ENCODE measurements around the gene SMCHD1. TPM values are rescaled to one million over a fixed set of nuclear protein-coding genes. Genes with fewer than 3 reads are reported as not detected.

The SMCHD1 gene
- total and polyA plus RNA-seq, 2 experiments from 2014 or later = 7.7 to 39.0 TPM

- no peaks in the 10 kb centered on the region for H3F3A ChIP-seq (replicated peaks; ENCODE audit: low read depth)
- Mint-ChIP-seq H3K27ac (no peak overlapping the region), H3K4me1 (no peaks in the 10 kb centered on the region), H3K27me3 (ENCODE audit: insufficient read depth, low read depth, poor library complexity) (no peaks in the 10 kb centered on the region), H3K9me3 (no peaks in the 10 kb centered on the region), H3K4me3 (no peak overlapping the region), H3K36me3 (ENCODE audit: low read depth) (peaks cover 38% of the 10 kb centered on the region)
- H3K4me2 ChIP-seq = no peak overlapping the region
- no peaks in the 10 kb centered on the region for H3K9me2 ChIP-seq (ENCODE audit: insufficient read depth)
- H2AFZ ChIP-seq = no peak overlapping the region
- no peak overlapping the region for H3K4me3 ChIP-seq
- no peaks in the 10 kb centered on the region for H3K4me1 ChIP-seq (ENCODE audit: insufficient read depth)
- TF ChIP-seq, protein P1, sequence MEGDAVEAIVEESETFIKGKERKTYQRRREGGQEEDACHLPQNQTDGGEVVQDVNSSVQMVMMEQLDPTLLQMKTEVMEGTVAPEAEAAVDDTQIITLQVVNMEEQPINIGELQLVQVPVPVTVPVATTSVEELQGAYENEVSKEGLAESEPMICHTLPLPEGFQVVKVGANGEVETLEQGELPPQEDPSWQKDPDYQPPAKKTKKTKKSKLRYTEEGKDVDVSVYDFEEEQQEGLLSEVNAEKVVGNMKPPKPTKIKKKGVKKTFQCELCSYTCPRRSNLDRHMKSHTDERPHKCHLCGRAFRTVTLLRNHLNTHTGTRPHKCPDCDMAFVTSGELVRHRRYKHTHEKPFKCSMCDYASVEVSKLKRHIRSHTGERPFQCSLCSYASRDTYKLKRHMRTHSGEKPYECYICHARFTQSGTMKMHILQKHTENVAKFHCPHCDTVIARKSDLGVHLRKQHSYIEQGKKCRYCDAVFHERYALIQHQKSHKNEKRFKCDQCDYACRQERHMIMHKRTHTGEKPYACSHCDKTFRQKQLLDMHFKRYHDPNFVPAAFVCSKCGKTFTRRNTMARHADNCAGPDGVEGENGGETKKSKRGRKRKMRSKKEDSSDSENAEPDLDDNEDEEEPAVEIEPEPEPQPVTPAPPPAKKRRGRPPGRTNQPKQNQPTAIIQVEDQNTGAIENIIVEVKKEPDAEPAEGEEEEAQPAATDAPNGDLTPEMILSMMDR (conservative IDR thresholded peaks at IDR 0.05; ENCODE audit: low read depth in 2 of 2) = no peak
- TF ChIP-seq NANOG (IDR thresholded peaks at IDR 0.05; ENCODE audit: borderline replicate concordance) = no peak
- TF ChIP-seq CREB1 (CRISPR knock-in tag; IDR thresholded peaks at IDR 0.05; ENCODE audit: low read depth) = no peak
- no peak for TF ChIP-seq ETS1 (IDR thresholded peaks at IDR 0.05)
- no peak for TF ChIP-seq EZH2 (IDR thresholded peaks at IDR 0.05; ENCODE audit: low read depth, unreplicated experiment)
- no peak for TF ChIP-seq JUNB (IDR thresholded peaks at IDR 0.05; ENCODE audit: unreplicated experiment)
- TF ChIP-seq POLR2AphosphoS5 (IDR thresholded peaks at IDR 0.05; ENCODE audit: low read depth) = no peak
- no peak for TF ChIP-seq ZNF331 (CRISPR knock-in tag; IDR thresholded peaks at IDR 0.05; ENCODE audit: low read depth)
- TF ChIP-seq REST (IDR thresholded peaks at IDR 0.05; ENCODE audit: unreplicated experiment) = no peak
- TF ChIP-seq ZNF114 (CRISPR knock-in tag; IDR thresholded peaks at IDR 0.05) = no peak
- TF ChIP-seq, protein P2, sequence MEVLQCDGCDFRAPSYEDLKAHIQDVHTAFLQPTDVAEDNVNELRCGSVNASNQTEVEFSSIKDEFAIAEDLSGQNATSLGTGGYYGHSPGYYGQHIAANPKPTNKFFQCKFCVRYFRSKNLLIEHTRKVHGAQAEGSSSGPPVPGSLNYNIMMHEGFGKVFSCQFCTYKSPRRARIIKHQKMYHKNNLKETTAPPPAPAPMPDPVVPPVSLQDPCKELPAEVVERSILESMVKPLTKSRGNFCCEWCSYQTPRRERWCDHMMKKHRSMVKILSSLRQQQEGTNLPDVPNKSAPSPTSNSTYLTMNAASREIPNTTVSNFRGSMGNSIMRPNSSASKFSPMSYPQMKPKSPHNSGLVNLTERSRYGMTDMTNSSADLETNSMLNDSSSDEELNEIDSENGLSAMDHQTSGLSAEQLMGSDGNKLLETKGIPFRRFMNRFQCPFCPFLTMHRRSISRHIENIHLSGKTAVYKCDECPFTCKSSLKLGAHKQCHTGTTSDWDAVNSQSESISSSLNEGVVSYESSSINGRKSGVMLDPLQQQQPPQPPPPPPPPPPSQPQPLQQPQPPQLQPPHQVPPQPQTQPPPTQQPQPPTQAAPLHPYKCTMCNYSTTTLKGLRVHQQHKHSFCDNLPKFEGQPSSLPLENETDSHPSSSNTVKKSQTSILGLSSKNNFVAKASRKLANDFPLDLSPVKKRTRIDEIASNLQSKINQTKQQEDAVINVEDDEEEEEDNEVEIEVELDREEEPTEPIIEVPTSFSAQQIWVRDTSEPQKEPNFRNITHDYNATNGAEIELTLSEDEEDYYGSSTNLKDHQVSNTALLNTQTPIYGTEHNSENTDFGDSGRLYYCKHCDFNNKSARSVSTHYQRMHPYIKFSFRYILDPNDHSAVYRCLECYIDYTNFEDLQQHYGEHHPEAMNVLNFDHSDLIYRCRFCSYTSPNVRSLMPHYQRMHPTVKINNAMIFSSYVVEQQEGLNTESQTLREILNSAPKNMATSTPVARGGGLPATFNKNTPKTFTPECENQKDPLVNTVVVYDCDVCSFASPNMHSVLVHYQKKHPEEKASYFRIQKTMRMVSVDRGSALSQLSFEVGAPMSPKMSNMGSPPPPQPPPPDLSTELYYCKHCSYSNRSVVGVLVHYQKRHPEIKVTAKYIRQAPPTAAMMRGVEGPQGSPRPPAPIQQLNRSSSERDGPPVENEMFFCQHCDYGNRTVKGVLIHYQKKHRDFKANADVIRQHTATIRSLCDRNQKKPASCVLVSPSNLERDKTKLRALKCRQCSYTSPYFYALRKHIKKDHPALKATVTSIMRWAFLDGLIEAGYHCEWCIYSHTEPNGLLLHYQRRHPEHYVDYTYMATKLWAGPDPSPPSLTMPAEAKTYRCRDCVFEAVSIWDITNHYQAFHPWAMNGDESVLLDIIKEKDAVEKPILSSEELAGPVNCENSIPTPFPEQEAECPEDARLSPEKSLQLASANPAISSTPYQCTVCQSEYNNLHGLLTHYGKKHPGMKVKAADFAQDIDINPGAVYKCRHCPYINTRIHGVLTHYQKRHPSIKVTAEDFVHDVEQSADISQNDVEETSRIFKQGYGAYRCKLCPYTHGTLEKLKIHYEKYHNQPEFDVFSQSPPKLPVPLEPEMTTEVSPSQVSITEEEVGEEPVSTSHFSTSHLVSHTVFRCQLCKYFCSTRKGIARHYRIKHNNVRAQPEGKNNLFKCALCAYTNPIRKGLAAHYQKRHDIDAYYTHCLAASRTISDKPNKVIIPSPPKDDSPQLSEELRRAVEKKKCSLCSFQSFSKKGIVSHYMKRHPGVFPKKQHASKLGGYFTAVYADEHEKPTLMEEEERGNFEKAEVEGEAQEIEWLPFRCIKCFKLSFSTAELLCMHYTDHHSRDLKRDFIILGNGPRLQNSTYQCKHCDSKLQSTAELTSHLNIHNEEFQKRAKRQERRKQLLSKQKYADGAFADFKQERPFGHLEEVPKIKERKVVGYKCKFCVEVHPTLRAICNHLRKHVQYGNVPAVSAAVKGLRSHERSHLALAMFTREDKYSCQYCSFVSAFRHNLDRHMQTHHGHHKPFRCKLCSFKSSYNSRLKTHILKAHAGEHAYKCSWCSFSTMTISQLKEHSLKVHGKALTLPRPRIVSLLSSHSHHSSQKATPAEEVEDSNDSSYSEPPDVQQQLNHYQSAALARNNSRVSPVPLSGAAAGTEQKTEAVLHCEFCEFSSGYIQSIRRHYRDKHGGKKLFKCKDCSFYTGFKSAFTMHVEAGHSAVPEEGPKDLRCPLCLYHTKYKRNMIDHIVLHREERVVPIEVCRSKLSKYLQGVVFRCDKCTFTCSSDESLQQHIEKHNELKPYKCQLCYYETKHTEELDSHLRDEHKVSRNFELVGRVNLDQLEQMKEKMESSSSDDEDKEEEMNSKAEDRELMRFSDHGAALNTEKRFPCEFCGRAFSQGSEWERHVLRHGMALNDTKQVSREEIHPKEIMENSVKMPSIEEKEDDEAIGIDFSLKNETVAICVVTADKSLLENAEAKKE (CRISPR knock-in tag; IDR thresholded peaks at IDR 0.05) = no peak
- no peaks in the 10 kb centered on the region for H3K79me2 ChIP-seq (replicated peaks; ENCODE audit: insufficient read depth)
- no peaks in the 10 kb centered on the region; the same call in 1 of the 2 replicates for H3K36me3 ChIP-seq (ENCODE audit: insufficient read depth)
- H3K27me3 ChIP-seq (ENCODE audit: insufficient read depth) = no peaks in the 10 kb centered on the region
- H3K27ac ChIP-seq (ENCODE audit: low read depth) = no peak overlapping the region
- H4K20me1 ChIP-seq (replicated peaks; ENCODE audit: insufficient read depth) = no peaks in the 10 kb centered on the region
- DNase-seq (ENCODE audit: low spot score) (no peak), ATAC-seq (no peak)
Measured at GRCh38 chr18:2780750-2781149, 125.2 kb downstream of the SMCHD1 start.
